ENCODE measurements around the gene ACTMAP. TPM values are rescaled to one million over a fixed set of nuclear protein-coding genes. Genes with fewer than 3 reads are reported as not detected.

Gene ACTMAP
- total and polyA plus RNA-seq, 2 of the 13 experiments (the other 11 are each of a cell fraction or from before 2014, with no cell fraction given), result 2.2 to 7.9 TPM

- TF ChIP-seq ZNF513 (CRISPR knock-in tag; conservative IDR thresholded peaks at IDR 0.05), result no peak
- no peak for TF ChIP-seq ATF4 (CRISPR knock-in tag; IDR thresholded peaks at IDR 0.05)
- TF ChIP-seq ZSCAN30 (CRISPR knock-in tag; IDR thresholded peaks at IDR 0.05), result no peak
- no peak for TF ChIP-seq SIN3B (IDR thresholded peaks at IDR 0.05; ENCODE audit: low read length)
- no peak for TF ChIP-seq TAF15 (IDR thresholded peaks at IDR 0.05; ENCODE audit: low read depth, low read length, poor library complexity, severe bottlenecking)
- no peak for TF ChIP-seq ZNF670 (CRISPR knock-in tag; IDR thresholded peaks at IDR 0.05; ENCODE audit: borderline replicate concordance)
- no peak for TF ChIP-seq TOPORS (CRISPR knock-in tag; IDR thresholded peaks at IDR 0.05)
- no peak for TF ChIP-seq ZNF503 (CRISPR knock-in tag; IDR thresholded peaks at IDR 0.05)
- no peak for TF ChIP-seq PCBP2 (optimal IDR thresholded peaks at IDR 0.05; ENCODE audit: low read depth, low read length, poor library complexity, severe bottlenecking)
- TF ChIP-seq ZNF510 (CRISPR knock-in tag; IDR thresholded peaks at IDR 0.05; ENCODE audit: low read depth), result peak; percentile 57; the same call in 1 of the 2 replicates
- no peak for TF ChIP-seq ISL2 (CRISPR knock-in tag; IDR thresholded peaks at IDR 0.05)
- no peak for TF ChIP-seq SETDB1 (CRISPR knock-in tag; IDR thresholded peaks at IDR 0.05; ENCODE audit: borderline replicate concordance)
- TF ChIP-seq MED1 (CRISPR knock-in tag; IDR thresholded peaks at IDR 0.05), result no peak; the same call in 1 of the 2 replicates
- TF ChIP-seq ZNF224 (CRISPR knock-in tag; IDR thresholded peaks at IDR 0.05), result no peak
- no peak for TF ChIP-seq ZNF75D (CRISPR knock-in tag; IDR thresholded peaks at IDR 0.05; ENCODE audit: borderline replicate concordance)
- TF ChIP-seq GLMP (CRISPR knock-in tag; IDR thresholded peaks at IDR 0.05; ENCODE audit: borderline replicate concordance), result no peak
- TF ChIP-seq SRY (CRISPR knock-in tag; IDR thresholded peaks at IDR 0.05), result no peak
- no peak; the same call in 1 of the 2 replicates for TF ChIP-seq NFKB2 (CRISPR knock-in tag; IDR thresholded peaks at IDR 0.05; ENCODE audit: borderline replicate concordance)
- TF ChIP-seq MLX (CRISPR knock-in tag; IDR thresholded peaks at IDR 0.05), result peak; percentile 90
- no peak; the same call in 1 of the 2 replicates for TF ChIP-seq ZBTB43 (CRISPR knock-in tag; conservative IDR thresholded peaks at IDR 0.05)
Observed at GRCh38 chr19:40750058-40750873, at the start of gene ACTMAP (continued).
